Right hindlimb (tissue), 1 donor: ENCODE data around the gene ZBED6.
"Not testable (repeated sequence)": the region's sequence is repeated elsewhere in the genome, so short reads cannot be mapped to it uniquely, and the experiment has no call there.

Experiments used
- DNase-seq: peaks from one replicate; pipeline ENCODE4 v3.0.0-alpha.2; 2018

ZBED6 gene

GRCh38 chr1:203778789-203779188 lies 16.6 kb upstream of the ZBED6 start:
- DNase-seq = no peak

GRCh38 chr1:203781962-203782361 lies 13.5 kb upstream of the ZBED6 start:
- no peak for DNase-seq

- DNase-seq = no peak
These were observed 5.5 kb upstream of the ZBED6 start for GRCh38 chr1:203789966-203790365.

- no peak for DNase-seq
These were observed 3.9 kb upstream of the ZBED6 start for GRCh38 chr1:203791498-203791897.

- DNase-seq = no peak
These were observed 2.9 kb upstream of the ZBED6 start for GRCh38 chr1:203792486-203792885.

- DNase-seq = not testable (repeated sequence)
These were observed 1.9 kb upstream of the ZBED6 start for GRCh38 chr1:203793561-203793960.

GRCh38 chr1:203794764-203795440 lies 521 bp upstream of the ZBED6 start:
- no peak for DNase-seq

- peak; percentile 51 for DNase-seq
These were observed 798 bp downstream of the ZBED6 start for GRCh38 chr1:203796236-203796605.

GRCh38 chr1:203797216-203797615 lies 1.8 kb downstream of the ZBED6 start:
- DNase-seq = no peak

- no peak for DNase-seq
These were observed 2.7 kb downstream of the ZBED6 start for GRCh38 chr1:203797948-203798655.

- no peak for DNase-seq
These were observed 3.7 kb downstream of the ZBED6 start for GRCh38 chr1:203799157-203799556.

- no peak for DNase-seq
These were observed 4.5 kb downstream of the ZBED6 start for GRCh38 chr1:203799971-203800370.

GRCh38 chr1:203805689-203806088 lies 10.3 kb downstream of the ZBED6 start:
- no peak for DNase-seq

- no peak for DNase-seq
These were observed 11.8 kb downstream of the ZBED6 start for GRCh38 chr1:203807196-203807595.

- DNase-seq = no peak
These were observed 18.3 kb downstream of the ZBED6 start for GRCh38 chr1:203813581-203814341.

GRCh38 chr1:203818399-203818798 lies 23.0 kb downstream of the ZBED6 start:
- no peak for DNase-seq

- no peak for DNase-seq
These were observed 27.9 kb downstream of the ZBED6 start for GRCh38 chr1:203823306-203823705.

GRCh38 chr1:203826175-203826574 lies 30.8 kb downstream of the ZBED6 start:
- no peak for DNase-seq

GRCh38 chr1:203828002-203828401 lies 32.6 kb downstream of the ZBED6 start:
- DNase-seq = no peak

- DNase-seq = no peak
These were observed 33.1 kb downstream of the ZBED6 start for GRCh38 chr1:203828503-203828902.

- DNase-seq = not testable (repeated sequence)
These were observed 33.8 kb downstream of the ZBED6 start for GRCh38 chr1:203829247-203829646.

GRCh38 chr1:203835476-203835875 lies 40.1 kb downstream of the ZBED6 start:
- DNase-seq = no peak

GRCh38 chr1:203839081-203839480 lies 43.7 kb downstream of the ZBED6 start:
- DNase-seq = peak; percentile 21
